Measurements from ENCODE around the gene PLCXD3.
A peak's percentile ranks its signal among the peaks of the same experiment; 100 is the strongest.

PLCXD3 gene

GRCh38 chr5:41519801-41520200 lies 9.4 kb upstream of the PLCXD3 start:
- no peak overlapping the region for H3K23ac ChIP-seq (ENCODE audit: low read length)
- no peak overlapping the region for H2AFZ ChIP-seq (ENCODE audit: insufficient read depth, low read length, poor library complexity)
- no peaks in the 10 kb centered on the region for H3K79me1 ChIP-seq (ENCODE audit: low read length)
- H2BK5ac ChIP-seq (ENCODE audit: low read depth, low read length, poor library complexity): no peak overlapping the region
- H4K12ac ChIP-seq (ENCODE audit: low read depth, low read length): no peak overlapping the region
- no peak overlapping the region for H3K14ac ChIP-seq (ENCODE audit: low read length)
- no peak overlapping the region for H3K18ac ChIP-seq (ENCODE audit: low read length)
- H3K36me3 ChIP-seq (ENCODE audit: control insufficient read depth in 1 of 2, insufficient read depth in 2 of 2, low read length in 2 of 2): no peaks in the 10 kb centered on the region
- no peak overlapping the region for H4K91ac ChIP-seq (ENCODE audit: low read depth, low read length)
- no peak overlapping the region for H3K4ac ChIP-seq (ENCODE audit: low read depth, low read length)
- H2AK5ac ChIP-seq (ENCODE audit: low read length): no peak overlapping the region
- DNase-seq: peak in 1 of 2 donors; percentile 26
- no peaks in the 10 kb centered on the region for H3K27me3 ChIP-seq (ENCODE audit: insufficient read depth, low read length)
- no peaks in the 10 kb centered on the region for H3K4me1 ChIP-seq (ENCODE audit: control insufficient read depth in 1 of 2, insufficient read depth in 2 of 2, low read length in 2 of 2)
- no CpG with 5 or more reads among the region's 6 CpGs for WGBS (ENCODE audit: extremely low coverage, insufficient coverage, insufficient read length)
- H3K27ac ChIP-seq (ENCODE audit: low read depth, low read length): no peak overlapping the region
- no peaks in the 10 kb centered on the region for H3K79me2 ChIP-seq (ENCODE audit: control insufficient read depth, insufficient read depth, low read length, poor library complexity)
- H3K9ac ChIP-seq (ENCODE audit: low read length): no peak overlapping the region
- no peak overlapping the region for H3K4me2 ChIP-seq (ENCODE audit: low read length)
- H3K9me3 ChIP-seq (ENCODE audit: insufficient read depth, low read depth, low read length): no peaks in the 10 kb centered on the region
- no peak overlapping the region for H2BK120ac ChIP-seq (ENCODE audit: insufficient read depth, low read length, poor library complexity)
- no peak overlapping the region for H4K8ac ChIP-seq (ENCODE audit: low read depth, low read length)
- no peak overlapping the region for H3K4me3 ChIP-seq (ENCODE audit: low read depth, low read length)
- H2BK12ac ChIP-seq (ENCODE audit: low read length): peak overlapping the region; percentile 64

- H2AFZ ChIP-seq (ENCODE audit: insufficient read depth, low read length, poor library complexity): no peak overlapping the region
- H3K4me1 ChIP-seq (ENCODE audit: control insufficient read depth in 1 of 2, insufficient read depth in 2 of 2, low read length in 2 of 2): no peaks in the 10 kb centered on the region
- no peak overlapping the region for H3K4ac ChIP-seq (ENCODE audit: low read depth, low read length)
- H2AK5ac ChIP-seq (ENCODE audit: low read length): no peak overlapping the region
- H3K79me2 ChIP-seq (ENCODE audit: control insufficient read depth, insufficient read depth, low read length, poor library complexity): no peaks in the 10 kb centered on the region
- H3K18ac ChIP-seq (ENCODE audit: low read length): no peak overlapping the region
- H3K79me1 ChIP-seq (ENCODE audit: low read length): no peaks in the 10 kb centered on the region
- no peak overlapping the region for H2BK120ac ChIP-seq (ENCODE audit: insufficient read depth, low read length, poor library complexity)
- no peak overlapping the region for H3K27ac ChIP-seq (ENCODE audit: low read depth, low read length)
- no peaks in the 10 kb centered on the region for H3K27me3 ChIP-seq (ENCODE audit: insufficient read depth, low read length)
- H4K12ac ChIP-seq (ENCODE audit: low read depth, low read length): no peak overlapping the region
- H3K4me3 ChIP-seq (ENCODE audit: low read depth, low read length): no peak overlapping the region
- H3K9me3 ChIP-seq (ENCODE audit: insufficient read depth, low read depth, low read length): no peaks in the 10 kb centered on the region
- H2BK5ac ChIP-seq (ENCODE audit: low read depth, low read length, poor library complexity): no peak overlapping the region
- H3K4me2 ChIP-seq (ENCODE audit: low read length): no peak overlapping the region
- no peak overlapping the region for H3K14ac ChIP-seq (ENCODE audit: low read length)
- no peak overlapping the region for H3K9ac ChIP-seq (ENCODE audit: low read length)
- H4K8ac ChIP-seq (ENCODE audit: low read depth, low read length): no peak overlapping the region
- H4K91ac ChIP-seq (ENCODE audit: low read depth, low read length): no peak overlapping the region
- no peak overlapping the region for H2BK12ac ChIP-seq (ENCODE audit: low read length)
- no peak overlapping the region for H3K23ac ChIP-seq (ENCODE audit: low read length)
- H3K36me3 ChIP-seq (ENCODE audit: control insufficient read depth in 1 of 2, insufficient read depth in 2 of 2, low read length in 2 of 2): no peaks in the 10 kb centered on the region
- DNase-seq: peak in 1 of 2 donors; percentile 21
These were observed 7.5 kb upstream of the PLCXD3 start for GRCh38 chr5:41517909-41518308.

GRCh38 chr5:41511241-41511640 lies 840 bp upstream of the PLCXD3 start:
- Histone ChIP-seq H3K23ac (ENCODE audit: low read length) (no peak overlapping the region), H2AK5ac (ENCODE audit: low read length) (no peak overlapping the region), H3K4me1 (ENCODE audit: control insufficient read depth in 1 of 2, insufficient read depth in 2 of 2, low read length in 2 of 2) (peaks cover 6 to 18% of the 10 kb centered on the region in 2 experiments), H3K9me3 (ENCODE audit: insufficient read depth, low read depth, low read length) (peaks cover 2% of the 10 kb centered on the region), H4K12ac (ENCODE audit: low read depth, low read length) (no peak overlapping the region), H3K27me3 (ENCODE audit: insufficient read depth, low read length) (peaks cover 12% of the 10 kb centered on the region), H3K4me2 (ENCODE audit: low read length) (no peak overlapping the region), H3K9ac (ENCODE audit: low read length) (no peak overlapping the region), H2AFZ (ENCODE audit: insufficient read depth, low read length, poor library complexity) (no peak overlapping the region), H3K14ac (ENCODE audit: low read length) (no peak overlapping the region), H3K79me2 (ENCODE audit: control insufficient read depth, insufficient read depth, low read length, poor library complexity) (no peaks in the 10 kb centered on the region), H2BK12ac (ENCODE audit: low read length) (no peak overlapping the region), H4K8ac (ENCODE audit: low read depth, low read length) (no peak overlapping the region), H4K91ac (ENCODE audit: low read depth, low read length) (no peak overlapping the region), H3K4ac (ENCODE audit: low read depth, low read length) (no peak overlapping the region), H3K4me3 (ENCODE audit: low read depth, low read length) (no peak overlapping the region), H3K18ac (ENCODE audit: low read length) (no peak overlapping the region), H3K36me3 (ENCODE audit: control insufficient read depth in 1 of 2, insufficient read depth in 2 of 2, low read length in 2 of 2) (no peaks in the 10 kb centered on the region), H3K27ac (ENCODE audit: low read depth, low read length) (no peak overlapping the region), H2BK120ac (ENCODE audit: insufficient read depth, low read length, poor library complexity) (no peak overlapping the region), H2BK5ac (ENCODE audit: low read depth, low read length, poor library complexity) (no peak overlapping the region), H3K79me1 (ENCODE audit: low read length) (no peaks in the 10 kb centered on the region)
- DNase-seq: no peak
- WGBS (ENCODE audit: extremely low coverage, insufficient coverage, insufficient read length): no CpG with 5 or more reads among the region's 1 CpG

- H3K9me3 ChIP-seq (ENCODE audit: insufficient read depth, low read depth, low read length): peaks cover 2% of the 10 kb centered on the region
- H3K4ac ChIP-seq (ENCODE audit: low read depth, low read length): no peak overlapping the region
- H3K4me1 ChIP-seq (ENCODE audit: control insufficient read depth in 1 of 2, insufficient read depth in 2 of 2, low read length in 2 of 2): peaks cover 6 to 18% of the 10 kb centered on the region in 2 experiments
- peak overlapping the region; percentile 88 for H3K4me2 ChIP-seq (ENCODE audit: low read length)
- H3K79me1 ChIP-seq (ENCODE audit: low read length): no peaks in the 10 kb centered on the region
- no peak overlapping the region for H3K27ac ChIP-seq (ENCODE audit: low read depth, low read length)
- no peak overlapping the region for H3K9ac ChIP-seq (ENCODE audit: low read length)
- H3K14ac ChIP-seq (ENCODE audit: low read length): no peak overlapping the region
- H3K27me3 ChIP-seq (ENCODE audit: insufficient read depth, low read length): peaks cover 12% of the 10 kb centered on the region
- no peak overlapping the region for H2BK120ac ChIP-seq (ENCODE audit: insufficient read depth, low read length, poor library complexity)
- H3K4me3 ChIP-seq (ENCODE audit: low read depth, low read length): peak overlapping the region; percentile 67
- no peaks in the 10 kb centered on the region for H3K79me2 ChIP-seq (ENCODE audit: control insufficient read depth, insufficient read depth, low read length, poor library complexity)
- WGBS (ENCODE audit: extremely low coverage, insufficient coverage, insufficient read length): no CpG with 5 or more reads among the region's 35 CpGs
- H2BK5ac ChIP-seq (ENCODE audit: low read depth, low read length, poor library complexity): no peak overlapping the region
- H2BK12ac ChIP-seq (ENCODE audit: low read length): peak overlapping the region; percentile 24
- H3K36me3 ChIP-seq (ENCODE audit: control insufficient read depth in 1 of 2, insufficient read depth in 2 of 2, low read length in 2 of 2): no peaks in the 10 kb centered on the region
- peak overlapping the region; percentile 7 for H4K91ac ChIP-seq (ENCODE audit: low read depth, low read length)
- H3K23ac ChIP-seq (ENCODE audit: low read length): no peak overlapping the region
- H2AK5ac ChIP-seq (ENCODE audit: low read length): no peak overlapping the region
- peak overlapping the region; percentile 41 for H3K18ac ChIP-seq (ENCODE audit: low read length)
- no peak overlapping the region for H4K8ac ChIP-seq (ENCODE audit: low read depth, low read length)
- no peak overlapping the region for H2AFZ ChIP-seq (ENCODE audit: insufficient read depth, low read length, poor library complexity)
- DNase-seq: no peak
- H4K12ac ChIP-seq (ENCODE audit: low read depth, low read length): no peak overlapping the region
These were observed 814 bp downstream of the PLCXD3 start for GRCh38 chr5:41509399-41510175.

All from trophoblast cell (in vitro differentiated cells and primary cell).